GM13976 (cell line): ENCODE measurements around the gene GRIN3A.

ENCODE experiments used
- DNase-seq: peaks from one replicate; pipeline ENCODE4 v3.0.0; 2012; ENCODE audit warnings: low spot score
- in situ Hi-C: fragments of 300-500 bp; cut with MboI; formaldehyde crosslinking; loops from one replicate; pipeline ENCODE4 v1.12.0; 2022; ENCODE audit warnings: low sequenced_read_pairs, mixed read lengths, inconsistent platforms; ENCODE audit not compliant: unreplicated experiment
- TF ChIP-seq, protein P1 (sequence below): IDR thresholded peaks from 2 replicates; pipeline ENCODE4 v1.5.1; 2012; ENCODE audit warnings: borderline replicate concordance, mild to moderate bottlenecking; ENCODE audit not compliant: insufficient read depth; ENCODE audit errors: extremely low read depth, missing control alignments, control extremely low read depth

The GRIN3A gene

GRCh38 chr9:101718192-101718591 is 20.3 kb downstream of the GRIN3A start:
- in situ Hi-C loops: no loop called here
- DNase-seq: no peak
- TF ChIP-seq, protein P1, sequence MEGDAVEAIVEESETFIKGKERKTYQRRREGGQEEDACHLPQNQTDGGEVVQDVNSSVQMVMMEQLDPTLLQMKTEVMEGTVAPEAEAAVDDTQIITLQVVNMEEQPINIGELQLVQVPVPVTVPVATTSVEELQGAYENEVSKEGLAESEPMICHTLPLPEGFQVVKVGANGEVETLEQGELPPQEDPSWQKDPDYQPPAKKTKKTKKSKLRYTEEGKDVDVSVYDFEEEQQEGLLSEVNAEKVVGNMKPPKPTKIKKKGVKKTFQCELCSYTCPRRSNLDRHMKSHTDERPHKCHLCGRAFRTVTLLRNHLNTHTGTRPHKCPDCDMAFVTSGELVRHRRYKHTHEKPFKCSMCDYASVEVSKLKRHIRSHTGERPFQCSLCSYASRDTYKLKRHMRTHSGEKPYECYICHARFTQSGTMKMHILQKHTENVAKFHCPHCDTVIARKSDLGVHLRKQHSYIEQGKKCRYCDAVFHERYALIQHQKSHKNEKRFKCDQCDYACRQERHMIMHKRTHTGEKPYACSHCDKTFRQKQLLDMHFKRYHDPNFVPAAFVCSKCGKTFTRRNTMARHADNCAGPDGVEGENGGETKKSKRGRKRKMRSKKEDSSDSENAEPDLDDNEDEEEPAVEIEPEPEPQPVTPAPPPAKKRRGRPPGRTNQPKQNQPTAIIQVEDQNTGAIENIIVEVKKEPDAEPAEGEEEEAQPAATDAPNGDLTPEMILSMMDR: no peak

DNA sequence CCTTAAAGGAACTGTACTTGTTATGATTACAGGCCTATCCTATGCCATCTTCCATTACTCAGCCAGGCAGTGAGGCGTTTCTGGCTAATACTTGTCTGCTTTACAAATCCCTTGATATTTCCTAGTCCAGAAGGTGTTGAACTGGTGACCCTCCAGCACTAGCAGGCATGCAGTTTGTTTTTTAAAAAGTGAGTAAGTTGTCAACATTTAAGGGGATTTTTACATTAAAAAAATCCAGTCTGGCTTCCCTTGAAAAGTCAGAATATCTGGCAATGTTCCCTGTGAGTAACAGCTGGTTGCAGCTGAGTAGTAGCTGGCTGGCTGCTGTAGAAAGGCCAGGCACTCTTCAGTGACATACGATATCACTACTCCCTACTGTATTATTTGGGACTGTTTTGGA is 21.8 kb downstream of the GRIN3A start:
- in situ Hi-C loops: no loop called here
- TF ChIP-seq, protein P1: no peak
- DNase-seq: no peak

DNA sequence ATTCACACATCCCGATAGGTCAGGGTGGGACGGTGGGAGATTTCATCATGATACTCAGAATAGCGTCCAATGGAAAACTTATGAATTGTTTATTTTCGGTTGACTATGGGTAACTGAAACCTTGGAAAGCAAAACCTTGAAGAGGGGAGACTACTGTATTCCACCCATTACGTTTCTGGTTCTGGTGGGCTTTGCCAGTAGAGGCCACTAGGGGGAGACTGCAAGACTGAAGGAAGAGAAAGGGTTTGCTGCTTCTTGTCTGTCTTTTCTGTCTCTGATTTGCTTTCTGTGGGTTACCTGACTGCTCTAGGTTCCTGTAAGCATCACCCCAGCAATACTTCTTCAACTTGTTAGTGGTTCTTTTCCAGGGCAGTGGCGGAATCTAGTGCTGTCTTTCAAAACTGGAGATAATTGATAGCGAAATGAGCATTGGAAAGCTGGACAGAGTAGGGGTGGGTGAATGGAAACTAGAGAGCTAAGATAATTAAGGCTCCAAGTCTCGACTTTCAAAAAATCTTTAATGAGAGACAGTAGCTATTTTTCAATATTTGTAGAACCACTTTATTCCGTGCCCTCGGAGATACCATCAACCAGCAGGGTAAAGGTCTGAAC is 27.0 kb downstream of the GRIN3A start:
- in situ Hi-C loops: no loop called here
- DNase-seq: peak; percentile 23
- TF ChIP-seq, protein P1: peak; percentile 47

GRCh38 chr9:101708855-101709254 is 29.6 kb downstream of the GRIN3A start:
- DNase-seq: no peak
- TF ChIP-seq, protein P1: no peak
- in situ Hi-C loops: no loop called here

- TF ChIP-seq, protein P1: no peak
- no peak for DNase-seq
- in situ Hi-C loops: no loop called here
Measured at GRCh38 chr9:101707721-101708120, 30.7 kb downstream of the GRIN3A start.

DNA sequence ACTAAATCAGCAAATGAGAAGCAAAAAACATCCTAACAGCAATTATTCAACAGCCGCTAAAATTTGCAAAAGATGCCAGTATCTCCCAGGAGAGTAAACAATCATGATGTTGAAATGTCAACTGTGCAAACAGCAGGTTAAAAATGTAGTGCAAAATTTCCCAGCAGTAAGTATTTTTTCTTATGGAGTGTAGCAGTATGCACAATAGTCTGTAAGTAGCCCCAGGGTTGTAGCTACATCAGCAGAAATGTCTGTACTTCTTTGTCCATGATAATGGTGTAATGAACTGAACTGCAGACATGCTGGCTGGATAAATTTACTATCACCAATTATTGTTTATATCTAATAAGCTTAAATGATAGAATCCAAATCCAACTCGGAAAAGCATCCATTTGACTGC is 31.4 kb downstream of the GRIN3A start:
- in situ Hi-C loops: no loop called here
- TF ChIP-seq, protein P1: no peak
- DNase-seq: no peak
